ENCODE data around the gene RUFY4.

The RUFY4 gene

DNA sequence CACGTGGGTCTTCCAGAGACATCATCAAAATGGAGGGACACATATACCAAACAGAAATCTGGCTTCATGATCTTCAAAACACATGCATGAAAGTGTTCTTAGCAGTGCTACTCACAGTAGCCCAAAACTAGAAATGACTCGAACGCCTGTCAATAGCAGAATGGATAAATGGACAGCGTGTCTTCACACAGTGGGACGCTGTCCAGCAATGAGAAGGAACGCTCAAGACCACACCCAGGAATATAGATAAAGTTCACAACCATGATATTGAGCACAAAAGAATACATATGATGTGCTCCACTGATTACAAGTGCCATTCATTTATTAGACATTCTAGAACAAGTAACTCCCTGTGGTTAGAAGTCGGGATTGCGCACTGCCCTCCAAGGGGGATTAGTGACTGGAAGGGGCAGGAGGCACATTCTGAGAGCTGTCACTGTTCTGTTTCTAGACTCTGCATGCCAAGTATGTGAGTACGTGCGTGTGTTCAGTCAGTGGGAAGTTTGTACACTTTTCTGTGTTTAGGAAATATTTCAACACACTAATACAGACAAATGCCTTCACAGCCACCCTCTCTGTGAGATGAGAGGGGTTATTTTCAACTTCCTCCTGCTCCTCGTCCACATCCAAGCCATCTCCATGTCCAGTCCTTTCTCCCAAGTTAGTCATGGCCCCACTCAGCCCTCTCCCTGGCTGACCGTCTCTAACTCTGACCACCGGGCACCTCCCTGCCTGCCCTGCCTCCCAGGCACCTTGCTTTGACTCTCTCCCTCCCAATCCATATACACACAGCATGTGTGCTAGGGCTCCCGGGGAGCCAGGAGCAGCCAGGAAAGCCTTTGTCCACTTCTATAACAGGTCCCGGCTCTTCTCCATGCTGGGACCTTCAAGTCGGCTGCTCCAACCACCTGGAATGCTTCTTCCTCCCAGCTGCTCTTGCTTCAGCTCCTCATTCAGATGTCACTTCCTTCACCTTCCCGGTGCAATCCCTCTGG is 39.4 kb upstream of the RUFY4 start:
- Histone ChIP-seq H3K36me3 (ENCODE audit: control insufficient read depth, insufficient read depth, low read length) (no peaks in the 10 kb centered on the region), H3K4me3 (replicated peaks; ENCODE audit: low read depth, low read length) (no peak overlapping the region), H3K27me3 (replicated peaks; ENCODE audit: control insufficient read depth, insufficient read depth, low read length) (peaks cover 5% of the 10 kb centered on the region)
- TF ChIP-seq, protein P1, sequence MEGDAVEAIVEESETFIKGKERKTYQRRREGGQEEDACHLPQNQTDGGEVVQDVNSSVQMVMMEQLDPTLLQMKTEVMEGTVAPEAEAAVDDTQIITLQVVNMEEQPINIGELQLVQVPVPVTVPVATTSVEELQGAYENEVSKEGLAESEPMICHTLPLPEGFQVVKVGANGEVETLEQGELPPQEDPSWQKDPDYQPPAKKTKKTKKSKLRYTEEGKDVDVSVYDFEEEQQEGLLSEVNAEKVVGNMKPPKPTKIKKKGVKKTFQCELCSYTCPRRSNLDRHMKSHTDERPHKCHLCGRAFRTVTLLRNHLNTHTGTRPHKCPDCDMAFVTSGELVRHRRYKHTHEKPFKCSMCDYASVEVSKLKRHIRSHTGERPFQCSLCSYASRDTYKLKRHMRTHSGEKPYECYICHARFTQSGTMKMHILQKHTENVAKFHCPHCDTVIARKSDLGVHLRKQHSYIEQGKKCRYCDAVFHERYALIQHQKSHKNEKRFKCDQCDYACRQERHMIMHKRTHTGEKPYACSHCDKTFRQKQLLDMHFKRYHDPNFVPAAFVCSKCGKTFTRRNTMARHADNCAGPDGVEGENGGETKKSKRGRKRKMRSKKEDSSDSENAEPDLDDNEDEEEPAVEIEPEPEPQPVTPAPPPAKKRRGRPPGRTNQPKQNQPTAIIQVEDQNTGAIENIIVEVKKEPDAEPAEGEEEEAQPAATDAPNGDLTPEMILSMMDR (IDR thresholded peaks at IDR 0.05; ENCODE audit: insufficient read depth, low read length, poor library complexity, severe bottlenecking), result no peak
- no peak for DNase-seq (ENCODE audit: extremely low read depth, insufficient read length)

DNA sequence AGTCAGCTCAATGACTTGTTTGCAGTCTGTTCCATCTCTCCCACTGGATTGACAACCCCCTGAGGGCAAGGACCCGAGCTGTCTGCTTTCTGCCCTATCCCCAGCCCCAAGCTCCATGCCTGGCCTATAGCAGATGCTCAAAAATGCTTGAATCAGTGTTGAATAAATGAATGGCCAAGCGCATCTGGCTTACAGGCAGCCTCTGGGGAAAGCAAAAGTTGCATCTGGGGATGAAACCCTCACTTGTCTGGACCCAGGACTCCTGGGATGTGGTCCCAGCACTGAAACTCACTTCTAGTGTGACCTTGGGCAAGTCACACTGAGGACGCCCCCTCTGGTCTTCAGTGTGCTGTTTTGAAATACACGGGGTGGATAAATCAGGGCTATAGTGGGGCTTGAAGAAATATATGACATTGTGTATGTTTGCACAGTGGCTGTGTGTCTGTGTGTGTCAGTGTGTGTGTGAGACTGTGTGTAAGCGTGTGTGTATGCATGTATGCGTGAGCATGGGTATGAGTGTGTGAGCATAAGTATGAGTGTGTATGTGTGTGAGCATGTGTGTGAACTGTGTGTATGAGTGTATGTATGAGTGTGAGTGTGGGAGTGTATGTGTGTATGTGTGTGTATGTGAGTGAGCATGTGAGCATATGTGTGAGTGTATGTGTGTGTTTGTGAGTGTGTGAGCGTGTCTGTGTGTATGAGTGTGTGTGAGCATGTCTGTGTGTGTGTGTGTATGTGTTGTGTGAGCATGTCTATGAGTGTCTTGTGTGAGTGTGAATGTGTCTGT is 38.5 kb upstream of the RUFY4 start:
- peaks cover 5% of the 10 kb centered on the region for H3K27me3 ChIP-seq (replicated peaks; ENCODE audit: control insufficient read depth, insufficient read depth, low read length)
- no peak for DNase-seq (ENCODE audit: extremely low read depth, insufficient read length)
- H3K4me3 ChIP-seq (replicated peaks; ENCODE audit: low read depth, low read length), result no peak overlapping the region
- TF ChIP-seq, protein P1 (IDR thresholded peaks at IDR 0.05; ENCODE audit: insufficient read depth, low read length, poor library complexity, severe bottlenecking), result no peak
- no peaks in the 10 kb centered on the region for H3K36me3 ChIP-seq (ENCODE audit: control insufficient read depth, insufficient read depth, low read length)

DNA sequence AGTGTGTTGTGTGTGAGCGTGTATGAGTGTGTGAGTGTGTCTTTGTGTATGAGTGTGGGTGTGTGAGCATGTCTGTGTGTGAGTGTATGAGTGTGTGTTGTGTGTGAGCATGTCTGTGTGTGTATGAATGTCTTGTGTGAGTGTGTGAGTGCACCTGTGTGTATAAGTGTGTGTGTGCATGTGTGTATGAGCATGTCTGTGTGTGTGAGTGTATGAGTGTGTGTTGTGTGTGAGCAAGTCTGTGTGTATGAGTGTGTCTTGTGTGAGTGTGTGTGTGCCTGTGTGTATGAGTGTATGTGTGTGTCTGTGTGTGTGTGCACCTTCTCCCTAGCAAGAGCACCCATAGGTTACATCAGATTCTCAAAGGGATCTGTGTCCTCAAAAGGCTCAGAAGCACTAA is 37.8 kb upstream of the RUFY4 start:
- no peaks in the 10 kb centered on the region for H3K36me3 ChIP-seq (ENCODE audit: control insufficient read depth, insufficient read depth, low read length)
- TF ChIP-seq, protein P1 (IDR thresholded peaks at IDR 0.05; ENCODE audit: insufficient read depth, low read length, poor library complexity, severe bottlenecking), result no peak
- H3K4me3 ChIP-seq (replicated peaks; ENCODE audit: low read depth, low read length), result no peak overlapping the region
- no peak for DNase-seq (ENCODE audit: extremely low read depth, insufficient read length)
- peaks cover 5% of the 10 kb centered on the region for H3K27me3 ChIP-seq (replicated peaks; ENCODE audit: control insufficient read depth, insufficient read depth, low read length)

DNA sequence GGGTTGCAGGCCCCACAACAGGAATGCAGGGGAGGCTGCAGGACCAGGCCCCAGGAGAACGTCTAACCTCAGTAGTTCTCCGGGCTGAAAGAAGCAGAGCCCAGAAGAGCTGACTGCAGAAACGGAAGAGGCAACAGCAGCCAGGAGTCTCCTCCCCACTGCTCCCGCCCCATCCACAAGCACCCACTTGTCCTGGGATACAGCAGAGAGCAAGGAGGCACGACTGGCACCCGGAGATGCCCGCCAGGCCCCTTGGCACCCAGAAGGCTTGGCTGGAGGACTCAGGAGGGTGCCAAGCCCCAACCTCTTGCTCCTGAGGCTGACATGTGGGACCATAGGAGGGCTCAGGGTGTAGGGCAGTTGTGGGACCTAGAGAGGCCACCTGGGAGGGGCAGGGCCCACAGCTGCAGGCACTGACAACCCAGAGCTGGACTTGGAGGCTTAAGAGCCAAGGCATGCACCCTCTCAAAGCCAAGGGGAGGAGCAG is 37.2 kb upstream of the RUFY4 start:
- peaks cover 5% of the 10 kb centered on the region for H3K27me3 ChIP-seq (replicated peaks; ENCODE audit: control insufficient read depth, insufficient read depth, low read length)
- H3K36me3 ChIP-seq (ENCODE audit: control insufficient read depth, insufficient read depth, low read length), result no peaks in the 10 kb centered on the region
- no peak for DNase-seq (ENCODE audit: extremely low read depth, insufficient read length)
- H3K4me3 ChIP-seq (replicated peaks; ENCODE audit: low read depth, low read length), result no peak overlapping the region
- TF ChIP-seq, protein P1 (IDR thresholded peaks at IDR 0.05; ENCODE audit: insufficient read depth, low read length, poor library complexity, severe bottlenecking), result no peak

DNA sequence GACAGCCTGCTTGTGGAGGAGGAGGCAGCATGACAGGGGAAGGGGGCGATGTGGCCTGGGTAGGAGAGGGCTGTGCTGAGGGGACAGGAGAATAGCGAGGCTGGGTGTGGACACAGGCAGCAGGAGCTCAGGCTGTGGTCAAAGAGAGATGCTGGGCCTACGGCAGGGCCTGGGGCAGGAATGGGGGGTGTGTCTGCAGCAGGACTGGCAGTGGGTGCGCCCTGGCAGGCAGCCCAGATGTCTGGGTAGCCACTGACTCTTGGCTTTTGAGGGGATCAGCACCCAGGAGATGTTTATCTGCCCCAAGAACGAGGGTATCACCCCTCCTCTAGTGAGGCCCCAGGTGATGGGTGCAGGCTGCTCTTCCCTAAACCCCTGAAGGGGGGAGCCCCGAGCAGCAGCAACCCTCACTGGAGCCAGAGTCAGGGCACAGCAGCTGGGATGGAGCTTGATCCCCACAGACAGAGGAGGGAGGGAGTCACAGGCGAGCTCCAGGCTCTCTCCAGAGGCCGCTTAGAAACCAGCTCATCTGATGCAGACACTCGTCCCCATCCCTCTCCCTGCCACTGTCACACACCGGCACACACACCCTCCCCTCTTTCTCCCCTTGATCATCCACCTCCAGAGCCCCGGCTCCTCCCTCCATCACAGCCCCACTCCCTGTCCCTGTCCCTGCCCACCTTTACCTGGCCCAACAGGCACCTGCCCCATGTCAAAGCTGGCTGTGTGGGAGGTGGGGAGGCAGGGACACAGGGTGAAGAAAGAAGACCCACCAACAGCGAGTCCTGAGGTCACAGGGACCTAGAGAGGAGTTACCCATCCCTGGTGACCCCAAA is 36.5 kb upstream of the RUFY4 start:
- TF ChIP-seq, protein P1 (IDR thresholded peaks at IDR 0.05; ENCODE audit: insufficient read depth, low read length, poor library complexity, severe bottlenecking), result no peak
- Histone ChIP-seq H3K36me3 (ENCODE audit: control insufficient read depth, insufficient read depth, low read length) (no peaks in the 10 kb centered on the region), H3K27me3 (replicated peaks; ENCODE audit: control insufficient read depth, insufficient read depth, low read length) (peaks cover 5% of the 10 kb centered on the region), H3K4me3 (replicated peaks; ENCODE audit: low read depth, low read length) (no peak overlapping the region)
- DNase-seq (ENCODE audit: extremely low read depth, insufficient read length), result no peak
